IPS-18c (cell line): Measurements from ENCODE around the gene LRGUK.
"Not testable (repeated sequence)": the region's sequence is repeated elsewhere in the genome, so short reads cannot be mapped to it uniquely, and the experiment has no call there.

Experiments used
- H3K4me3 ChIP-seq: 2 replicates; pipeline ENCODE4 v1.7.0; 2013; ENCODE audit warnings: low read depth, mild to moderate bottlenecking, low read length, moderate library complexity; ENCODE audit not compliant: insufficient read depth
- H3K9me3 ChIP-seq: one replicate; pipeline ENCODE4 v1.6.1; 2013; ENCODE audit warnings: mild to moderate bottlenecking, low read length, moderate library complexity; ENCODE audit not compliant: control insufficient read depth, insufficient read depth

LRGUK gene

GRCh38 chr7:134200970-134201369 lies 73.8 kb downstream of the LRGUK start:
- Histone ChIP-seq H3K4me3 (no peak overlapping the region), H3K9me3 (no peaks in the 10 kb centered on the region)

GRCh38 chr7:134201569-134202261 lies 74.6 kb downstream of the LRGUK start:
- no peak overlapping the region for H3K4me3 ChIP-seq
- H3K9me3 ChIP-seq: no peaks in the 10 kb centered on the region

- H3K9me3 ChIP-seq: no peaks in the 10 kb centered on the region
- no peak overlapping the region for H3K4me3 ChIP-seq
These were observed 76.2 kb downstream of the LRGUK start for GRCh38 chr7:134203186-134203889.

DNA sequence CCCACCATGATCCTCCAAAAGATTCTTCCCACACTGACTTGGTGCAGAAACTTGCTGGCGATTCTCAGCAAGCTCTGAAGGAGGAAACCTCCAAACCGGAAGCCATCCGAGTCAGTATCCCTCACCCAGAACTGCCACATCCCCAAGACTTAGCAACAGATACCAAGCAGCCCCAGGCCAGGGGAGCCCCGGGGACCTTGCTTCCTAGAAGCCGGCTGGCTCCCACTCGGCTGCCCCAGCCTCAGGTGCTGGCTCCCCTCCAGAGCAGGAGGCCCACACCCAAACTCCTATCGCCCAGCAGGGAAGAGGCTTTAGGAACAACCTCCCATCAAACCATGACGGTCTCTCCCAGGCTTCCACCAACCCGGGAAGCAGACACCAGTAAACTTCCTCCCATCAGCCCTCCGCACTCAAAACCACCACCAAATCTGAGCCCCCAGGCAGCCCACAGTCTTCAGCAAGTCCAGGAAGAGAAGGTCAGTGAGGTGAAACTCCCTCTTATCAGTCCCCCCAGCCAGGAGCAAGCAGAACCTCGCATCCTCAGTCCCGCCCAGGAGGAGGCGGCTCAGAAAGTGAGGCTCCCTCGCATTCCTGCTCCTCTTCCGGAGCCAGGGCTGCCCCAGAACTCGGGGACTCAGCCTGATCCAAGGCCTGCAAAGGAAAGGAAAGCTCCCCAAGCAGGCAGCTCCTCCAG lies 82.3 kb downstream of the LRGUK start:
- Histone ChIP-seq H3K9me3 (no peaks in the 10 kb centered on the region), H3K4me3 (no peak overlapping the region)

DNA sequence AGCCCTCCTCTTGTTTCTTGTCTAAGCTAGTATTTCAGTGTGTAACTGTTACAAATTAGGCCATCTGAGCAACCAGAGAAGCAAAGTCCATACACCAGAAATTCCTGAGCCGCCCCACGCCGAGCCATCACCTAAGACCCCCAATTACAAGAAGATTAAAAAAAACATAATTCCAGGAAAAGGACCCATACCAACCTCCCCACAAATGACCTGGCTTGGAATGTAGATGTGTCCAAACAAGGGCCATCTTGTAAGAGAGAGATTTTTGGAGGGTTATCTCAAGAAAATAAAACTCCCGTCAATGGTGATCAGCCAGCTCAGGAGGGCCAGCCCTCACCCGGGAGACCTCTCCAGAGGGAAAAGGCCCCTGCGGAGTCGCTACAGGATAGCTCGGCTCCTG lies 83.1 kb downstream of the LRGUK start:
- no peaks in the 10 kb centered on the region for H3K9me3 ChIP-seq
- no peak overlapping the region for H3K4me3 ChIP-seq

- Histone ChIP-seq H3K9me3 (no peaks in the 10 kb centered on the region), H3K4me3 (no peak overlapping the region)
These were observed 84.0 kb downstream of the LRGUK start for GRCh38 chr7:134210976-134211663.

GRCh38 chr7:134211817-134212216 lies 84.7 kb downstream of the LRGUK start:
- H3K9me3 ChIP-seq: no peaks in the 10 kb centered on the region
- H3K4me3 ChIP-seq: no peak overlapping the region

GRCh38 chr7:134212576-134213546 lies 85.7 kb downstream of the LRGUK start:
- Histone ChIP-seq H3K4me3 (no peak overlapping the region), H3K9me3 (no peaks in the 10 kb centered on the region)

GRCh38 chr7:134220236-134220635 lies 93.1 kb downstream of the LRGUK start:
- H3K4me3 ChIP-seq: no peak overlapping the region
- no peaks in the 10 kb centered on the region for H3K9me3 ChIP-seq

DNA sequence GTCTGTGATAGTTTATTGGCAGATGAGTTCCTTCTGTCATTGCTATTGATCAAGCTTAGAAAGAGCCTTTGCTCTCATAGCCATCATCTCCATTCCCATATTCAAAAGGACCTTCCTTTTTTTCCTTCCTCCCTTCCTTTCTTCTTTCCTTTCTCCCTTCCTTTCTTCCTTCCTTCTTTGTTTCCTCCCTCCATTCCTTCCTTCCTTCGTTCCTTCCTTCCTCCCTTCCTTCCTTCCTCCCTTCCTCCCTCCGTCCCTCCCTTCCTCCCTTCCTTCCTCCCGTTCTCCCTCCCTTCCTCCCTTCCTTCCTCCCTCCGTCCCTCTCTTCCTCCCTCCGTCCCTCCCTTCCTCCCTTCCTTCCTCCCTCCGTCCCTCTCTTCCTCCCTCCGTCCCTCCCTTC lies 104.2 kb downstream of the LRGUK start:
- H3K9me3 ChIP-seq, H3K4me3 ChIP-seq: not testable (repeated sequence)

DNA sequence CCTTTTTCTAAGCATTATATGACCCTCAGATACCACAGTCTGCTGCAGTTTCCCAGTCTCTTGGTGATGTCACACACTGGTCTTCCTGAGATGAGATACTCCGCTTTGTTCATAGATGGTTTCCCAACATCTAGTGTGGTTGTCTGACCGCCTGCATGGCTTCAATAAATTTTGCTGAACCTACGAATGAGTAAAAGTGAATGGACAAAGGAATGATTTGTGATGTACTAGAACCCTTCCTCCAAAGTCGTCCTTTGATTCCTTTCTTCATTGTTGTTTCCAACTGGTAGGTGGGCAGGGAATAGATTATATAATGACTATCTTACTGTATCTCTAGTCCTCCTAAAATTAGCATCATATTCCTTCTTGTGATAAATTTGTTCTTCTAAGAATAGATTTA lies 107.1 kb downstream of the LRGUK start:
- H3K4me3 ChIP-seq: no peak overlapping the region

GRCh38 chr7:134245253-134245652 lies 118.1 kb downstream of the LRGUK start:
- H3K4me3 ChIP-seq: no peak overlapping the region
- no peaks in the 10 kb centered on the region for H3K9me3 ChIP-seq

More for the DNA sequence above, 107.1 kb downstream of the LRGUK start:
- peaks cover 7% of the 10 kb centered on the region for H3K9me3 ChIP-seq

- H3K4me3 ChIP-seq: no peak overlapping the region
- H3K9me3 ChIP-seq: no peaks in the 10 kb centered on the region
These were observed 119.2 kb downstream of the LRGUK start for GRCh38 chr7:134246347-134246746.

GRCh38 chr7:134246761-134247160 lies 119.6 kb downstream of the LRGUK start:
- H3K4me3 ChIP-seq: no peak overlapping the region
- H3K9me3 ChIP-seq: no peaks in the 10 kb centered on the region

DNA sequence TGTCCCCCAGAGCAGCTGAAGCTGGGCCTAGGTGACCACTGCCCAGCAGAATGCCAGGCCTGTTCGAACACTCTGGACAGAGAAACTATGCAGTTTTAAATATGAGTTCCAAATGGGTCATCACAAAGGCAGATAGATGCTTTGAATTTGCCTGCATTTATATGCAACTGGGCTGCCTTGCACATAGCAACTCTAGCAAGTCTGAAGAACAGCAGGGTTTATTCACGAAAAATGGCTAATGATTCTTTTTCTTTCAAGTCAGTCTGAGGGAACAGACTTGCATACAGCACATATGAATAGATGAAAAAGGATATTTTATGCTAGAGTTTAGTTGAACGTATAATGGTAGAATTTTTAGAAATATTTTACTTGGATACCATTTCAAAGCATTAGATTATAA lies 121.1 kb downstream of the LRGUK start:
- H3K4me3 ChIP-seq: no peak overlapping the region

DNA sequence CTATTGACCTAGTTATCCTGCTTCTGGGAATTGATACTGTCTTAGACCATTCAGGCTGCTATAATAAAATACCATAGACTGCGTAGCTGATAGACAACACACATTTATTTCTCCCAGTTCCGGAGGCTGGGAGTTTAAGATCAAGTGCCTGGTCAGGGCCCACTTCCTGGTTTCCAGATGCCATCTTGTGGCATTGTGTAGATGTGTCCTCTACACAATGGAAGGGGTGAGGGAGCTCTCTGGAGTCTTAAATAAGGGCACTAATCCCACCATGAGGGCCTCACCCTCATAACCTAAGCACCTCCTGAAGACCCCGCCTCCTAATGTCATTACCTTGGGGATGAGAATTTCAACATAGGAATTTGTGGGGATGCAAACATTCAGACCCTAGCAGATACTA lies 127.2 kb downstream of the LRGUK start:
- Histone ChIP-seq H3K4me3 (no peak overlapping the region), H3K9me3 (no peaks in the 10 kb centered on the region)

More for the DNA sequence above, 121.1 kb downstream of the LRGUK start:
- H3K9me3 ChIP-seq: no peaks in the 10 kb centered on the region

DNA sequence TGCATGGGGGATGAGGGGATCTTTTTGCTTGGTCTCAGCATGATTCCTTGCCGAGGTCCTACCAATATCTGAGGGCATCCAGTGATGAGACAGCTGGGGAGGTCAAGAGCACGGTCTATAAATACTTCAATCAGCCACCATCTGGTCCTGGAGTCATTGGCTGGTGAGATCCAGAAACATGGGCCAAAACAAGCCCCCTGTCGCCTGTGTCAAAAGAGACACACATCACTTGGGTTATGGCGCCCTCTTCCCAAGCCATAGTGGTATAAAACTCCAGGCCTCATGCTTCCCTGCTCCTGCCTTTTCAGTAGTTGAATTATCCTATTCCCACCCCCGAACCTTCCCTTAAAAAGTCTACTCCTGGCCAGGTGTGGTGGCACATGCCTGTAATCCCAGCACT lies 128.7 kb downstream of the LRGUK start:
- Histone ChIP-seq H3K4me3 (no peak overlapping the region), H3K9me3 (no peaks in the 10 kb centered on the region)
